Esophagus squamous epithelium (tissue), 5 donors: ENCODE data around the gene GYG1. TPM values are rescaled to one million over a fixed set of nuclear protein-coding genes. Genes with fewer than 3 reads are reported as not detected.

Experiments used
- DNase-seq: peaks from one replicate; lab custom pipeline; 2025; lab: John Stamatoyannopoulos, UW
- H3K27ac ChIP-seq, 4 donors: fragments of 200-600 bp; sonication (generic); one replicate each; pipeline ENCODE4 v1.5.1; 2016 to 2019; ENCODE audit warnings: mild to moderate bottlenecking in 1 of 4
- H3K27me3 ChIP-seq, 4 donors: fragments of 200-600 bp; sonication (generic); 1 replicate in 3 of 4; 2 replicates in 1 of 4; pipeline versions ENCODE4 v1.5.1 to v1.6.0; 2017 to 2021; ENCODE audit warnings: antibody characterized with exemption in 1 of 4
- H3K36me3 ChIP-seq, 3 donors: fragments of 200-600 bp; sonication (generic); one replicate each; pipeline ENCODE4 v1.5.1; 2016 to 2019
- H3K4me1 ChIP-seq, 3 donors: fragments of 200-600 bp; sonication (generic); one replicate each; pipeline ENCODE4 v1.5.1; 2017 to 2019
- H3K4me3 ChIP-seq, 4 donors: fragments of 200-600 bp; sonication (generic); 1 replicate in 3 of 4; 2 replicates in 1 of 4; pipeline ENCODE4 v1.5.1; 2016 to 2019; ENCODE audit warnings: mild to moderate bottlenecking in 2 of 4, moderate library complexity in 1 of 4
- H3K9me3 ChIP-seq, 3 donors: fragments of 200-600 bp; sonication (generic); one replicate each; pipeline ENCODE4 v1.5.1; 2016 to 2019
- CTCF ChIP-seq, 6 experiments: fragments of 450-650 bp in 4 of 6; fragments of 200-600 bp in 2 of 6; sonication (generic) in 2 of 6; IDR thresholded peaks; one replicate each; pipeline ENCODE4 v1.5.1; 2016 to 2019; ENCODE audit warnings: antibody characterized with exemption in 6 of 6, mild to moderate bottlenecking in 4 of 6, moderate library complexity in 4 of 6
- POLR2A ChIP-seq, 4 donors: fragments of 450-650 bp; IDR thresholded peaks; one replicate each; pipeline ENCODE4 v1.6.1; 2017; ENCODE audit warnings: antibody characterized with exemption in 4 of 4, mild to moderate bottlenecking in 4 of 4, moderate library complexity in 3 of 4
- WGBS, 2 donors: methylation state at CpG; one replicate each; pipeline ENCODE4 v1.1.5; 2018; 5-methylcytosine and 5-hydroxymethylcytosine counted together
- intact Hi-C: fragments of 100-400 bp; cut with DNase I; formaldehyde crosslinking; loops from one replicate; pipeline ENCODE4 v1.15.0; 2022
- total RNA-seq, 4 donors: library from RNA; depleted of rRNA; stranded (reverse); fragments of >200 nt; gene quantifications; one replicate each; pipeline ENCODE4 v1.1.0, GENCODE V29; 2016
- donor health status: DM: yes; HTN: yes; CAD: no.

The GYG1 gene
- total RNA-seq, 4 donors from 2014 or later = 16.6 to 55.5 (median 35.8) TPM

GRCh38 chr3:149055575-149055974 lies 64.2 kb downstream of the GYG1 start:
- Histone ChIP-seq H3K9me3 (no peaks in the 10 kb centered on the region), H3K4me3 (no peak overlapping the region), H3K27ac (no peak overlapping the region), H3K4me1 (no peaks in the 10 kb centered on the region), H3K36me3 (peaks cover 0 to 66% (median 0%) of the 10 kb centered on the region in 3 donors), H3K27me3 (no peaks in the 10 kb centered on the region)
- WGBS, 2 donors = 76 to 81% methylated on average over 3 of the region's 3 CpGs
- no peak for DNase-seq
- intact Hi-C loops = no loop called here
- TF ChIP-seq POLR2A (IDR thresholded peaks at IDR 0.05) = no peak
- no peak for TF ChIP-seq CTCF (IDR thresholded peaks at IDR 0.05)

DNA sequence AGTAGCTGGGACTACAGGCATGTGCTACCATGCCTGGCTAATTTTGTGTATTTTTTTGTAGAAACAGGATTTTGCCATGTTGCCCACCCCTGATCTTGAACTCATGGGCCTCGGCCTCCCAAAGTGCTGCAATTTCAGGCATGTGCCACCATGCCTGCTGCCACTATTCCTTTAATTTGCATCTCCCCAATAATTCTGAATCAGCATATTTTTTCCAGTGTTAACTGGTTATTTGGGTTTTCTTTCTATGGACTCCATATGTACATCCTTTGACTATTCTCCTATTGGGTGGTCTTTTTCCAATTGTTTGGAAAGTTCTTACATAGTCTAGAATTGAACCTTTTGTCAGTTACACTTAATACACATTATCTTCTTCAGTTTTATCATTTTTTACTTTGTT lies 66.9 kb downstream of the GYG1 start:
- intact Hi-C loops = no loop called here
- no peaks in the 10 kb centered on the region for H3K9me3 ChIP-seq
- no peaks in the 10 kb centered on the region for H3K27me3 ChIP-seq
- no peak for TF ChIP-seq POLR2A (IDR thresholded peaks at IDR 0.05)
- TF ChIP-seq CTCF (IDR thresholded peaks at IDR 0.05) = no peak
- H3K4me3 ChIP-seq = no peak overlapping the region
- H3K27ac ChIP-seq = no peak overlapping the region
- H3K36me3 ChIP-seq = peaks cover 0 to 60% (median 0%) of the 10 kb centered on the region in 3 donors
- WGBS, 2 donors = 100% methylated on average over 1 of the region's 1 CpG
- DNase-seq = no peak
- H3K4me1 ChIP-seq = no peaks in the 10 kb centered on the region

GRCh38 chr3:149058602-149059001 lies 67.3 kb downstream of the GYG1 start:
- 77 to 88% methylated on average over 1 of the region's 1 CpG for WGBS, 2 donors
- no peak for DNase-seq
- Histone ChIP-seq H3K27me3 (no peaks in the 10 kb centered on the region), H3K4me1 (no peaks in the 10 kb centered on the region), H3K36me3 (peaks cover 0 to 60% (median 0%) of the 10 kb centered on the region in 3 donors), H3K4me3 (no peak overlapping the region), H3K27ac (no peak overlapping the region), H3K9me3 (no peaks in the 10 kb centered on the region)
- intact Hi-C loops = no loop called here
- no peak for TF ChIP-seq CTCF (IDR thresholded peaks at IDR 0.05)
- TF ChIP-seq POLR2A (IDR thresholded peaks at IDR 0.05) = no peak

DNA sequence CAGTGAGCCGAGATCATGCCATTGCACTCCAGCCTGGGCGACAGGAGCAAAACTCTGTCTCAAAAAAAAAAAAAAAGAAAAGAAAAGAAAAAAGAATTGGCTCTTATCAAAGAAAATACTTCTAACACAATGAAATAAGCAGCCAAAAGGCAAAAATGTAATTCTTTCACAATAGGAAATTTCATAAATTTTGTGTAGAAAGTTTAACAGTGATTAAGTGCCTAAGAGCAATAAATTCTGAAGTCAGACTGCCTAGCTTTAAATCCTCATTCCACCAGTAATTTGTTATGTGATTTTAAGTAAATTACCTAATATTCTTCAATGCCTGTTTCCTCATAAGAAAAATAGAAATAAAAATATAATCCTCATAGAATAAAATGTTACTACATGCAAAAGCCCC lies 70.4 kb downstream of the GYG1 start:
- Histone ChIP-seq H3K9me3 (no peaks in the 10 kb centered on the region), H3K4me1 (no peaks in the 10 kb centered on the region), H3K4me3 (no peak overlapping the region), H3K27ac (no peak overlapping the region), H3K36me3 (peaks cover 0 to 49% (median 0%) of the 10 kb centered on the region in 3 donors), H3K27me3 (no peaks in the 10 kb centered on the region)
- no peak for DNase-seq
- TF ChIP-seq CTCF (IDR thresholded peaks at IDR 0.05) = no peak
- no peak for TF ChIP-seq POLR2A (IDR thresholded peaks at IDR 0.05)
- intact Hi-C loops = no loop called here
- 79 to 100% methylated on average over 2 of the region's 2 CpGs for WGBS, 2 donors

- Histone ChIP-seq H3K27ac (no peak overlapping the region), H3K4me1 (no peaks in the 10 kb centered on the region), H3K36me3 (peaks cover 0 to 70% (median 0%) of the 10 kb centered on the region in 3 donors), H3K9me3 (no peaks in the 10 kb centered on the region), H3K4me3 (no peak overlapping the region), H3K27me3 (no peaks in the 10 kb centered on the region)
- TF ChIP-seq POLR2A (IDR thresholded peaks at IDR 0.05) (no peak), CTCF (IDR thresholded peaks at IDR 0.05) (no peak)
- DNase-seq = no peak
- intact Hi-C loops = no loop called here
- WGBS, 2 donors = 85 to 96% methylated on average over 8 of the region's 8 CpGs
These were observed 76.5 kb downstream of the GYG1 start for GRCh38 chr3:149067883-149068282.

Other genes with a start within 250 kb of the GYG1 start
- gene CPB1, start 163.7 kb upstream of the GYG1 start, total RNA-seq = not detected
- gene CPA3, start 126.2 kb upstream of the GYG1 start, total RNA-seq = 10 to 100 TPM in 2 of 4 donors, 1 to 10 TPM in 1, under 1 TPM in 1; 0.19 to 66.8 (median 7.1) TPM
- gene HLTF, start 95.0 kb downstream of the GYG1 start, total RNA-seq = 10 to 100 TPM in 2 of 4 donors, 1 to 10 TPM in 2; 5.2 to 12.4 (median 8.1) TPM
- 10 to 100 TPM in 2 of 4 donors, 1 to 10 TPM in 2; 4.3 to 11.8 (median 9.7) TPM for gene HPS3, start 138.1 kb downstream of the GYG1 start, total RNA-seq
- 10 to 100 TPM in 2 of 4 donors, under 1 TPM in 1, not detected in 1; 0.97 to 17.9 (median 15.8) TPM for gene CP, start 230.3 kb downstream of the GYG1 start, total RNA-seq